Hindlimb muscle (tissue), 1 donor: ENCODE results near the gene UQCRC1. TPM values are rescaled to one million over a fixed set of nuclear protein-coding genes. Genes with fewer than 3 reads are reported as not detected.

Source experiments
- DNase-seq: peaks from one replicate; pipeline ENCODE4 v3.0.0-alpha.2; 2013
- polyA plus RNA-seq: library from polyadenylated mRNA; unstranded; fragments of 120-200 nt; gene quantifications from one replicate; pipeline ENCODE4 v1.2.1, GENCODE V29; 2013; ENCODE audit not compliant: insufficient read length

Gene UQCRC1
- polyA plus RNA-seq, 1 donor = 180 TPM

DNA sequence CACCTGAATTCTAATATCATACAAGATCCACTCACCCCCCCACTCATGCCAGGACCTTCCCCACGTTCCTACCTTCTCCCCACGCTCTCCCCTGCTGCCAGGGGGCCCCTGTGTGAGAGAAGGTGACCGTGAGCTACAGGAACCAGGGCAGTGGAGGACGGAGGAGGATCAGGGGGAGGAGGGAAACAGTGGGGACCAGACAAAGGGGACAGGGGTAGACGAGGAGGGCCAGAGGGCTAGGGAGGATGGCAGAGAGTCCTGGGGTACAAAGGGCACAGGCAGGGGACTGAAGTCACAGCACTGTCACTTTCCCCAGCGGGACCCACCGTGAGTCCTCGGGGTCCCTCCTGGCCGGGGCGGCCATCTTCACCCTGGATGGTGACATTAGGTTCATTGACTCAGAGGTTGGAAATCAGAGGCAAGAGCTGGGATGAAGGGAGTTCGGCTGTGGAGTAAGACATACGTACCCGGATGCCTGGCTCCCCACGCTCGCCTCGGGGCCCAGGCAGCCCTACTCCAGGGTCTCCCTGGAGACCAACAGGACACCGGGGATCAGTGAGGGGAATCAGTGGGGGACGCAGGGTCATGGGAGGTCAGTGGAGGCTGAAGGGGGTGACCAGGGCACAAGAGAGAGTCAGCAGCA lies 39.5 kb downstream of the UQCRC1 start:
- no peak for DNase-seq

DNA sequence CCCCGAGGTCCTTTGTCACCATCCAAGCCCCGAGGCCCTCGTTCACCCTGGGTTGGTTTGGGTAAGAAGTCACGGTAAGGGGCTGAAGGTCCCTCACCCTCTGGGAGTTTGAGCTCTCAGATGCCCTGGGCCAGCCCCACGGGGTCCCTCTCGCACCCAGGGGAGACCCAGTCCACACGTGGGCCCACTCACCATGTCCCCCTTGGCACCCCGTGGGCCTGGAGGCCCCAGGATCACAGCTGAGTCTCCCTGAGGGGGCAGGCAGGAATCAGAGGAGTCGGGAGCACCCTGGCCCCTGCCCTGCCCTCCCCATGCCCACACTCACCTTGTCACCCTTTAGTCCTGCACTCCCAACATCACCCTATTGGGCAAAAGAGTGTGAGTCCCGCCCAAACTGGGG lies 40.0 kb downstream of the UQCRC1 start:
- no peak for DNase-seq

DNA sequence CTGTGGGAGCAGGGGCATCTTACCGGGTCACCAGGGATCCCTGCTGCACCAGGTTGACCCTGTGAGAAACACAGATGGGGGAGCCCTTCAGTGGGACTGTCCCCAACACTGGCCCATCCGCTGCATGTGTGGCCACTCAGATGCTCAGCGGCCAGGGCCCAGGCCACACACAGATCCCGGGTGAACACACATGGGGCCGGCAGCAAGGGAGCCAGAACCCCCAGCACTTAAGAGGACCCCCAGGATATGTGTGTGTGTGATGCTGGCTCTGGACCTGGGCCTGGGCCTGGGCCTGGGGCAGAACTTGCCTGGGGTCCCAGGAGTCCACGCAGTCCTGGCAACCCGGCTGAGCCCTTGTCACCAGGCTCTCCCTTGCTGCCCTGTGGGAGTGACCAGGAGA lies 41.0 kb downstream of the UQCRC1 start:
- DNase-seq = no peak

DNA sequence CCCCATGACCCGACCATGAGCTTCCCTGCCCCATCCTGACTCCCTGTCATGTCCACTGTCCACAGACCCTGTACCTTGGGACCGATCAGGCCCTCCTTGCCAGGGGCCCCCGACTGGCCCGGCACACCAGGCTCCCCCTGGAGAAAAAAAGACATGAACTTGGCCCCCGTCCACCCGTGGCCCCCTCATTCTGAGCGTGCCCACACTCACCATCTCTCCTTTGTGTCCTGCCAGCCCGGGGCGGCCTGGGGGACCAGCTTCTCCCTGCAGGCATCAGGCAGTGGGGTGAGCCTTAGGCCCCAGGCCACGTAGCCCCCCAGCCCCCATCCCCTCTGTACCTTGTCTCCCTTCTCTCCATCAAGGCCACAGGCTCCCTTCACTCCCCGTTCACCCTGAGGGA lies 41.9 kb downstream of the UQCRC1 start:
- no peak for DNase-seq

DNA sequence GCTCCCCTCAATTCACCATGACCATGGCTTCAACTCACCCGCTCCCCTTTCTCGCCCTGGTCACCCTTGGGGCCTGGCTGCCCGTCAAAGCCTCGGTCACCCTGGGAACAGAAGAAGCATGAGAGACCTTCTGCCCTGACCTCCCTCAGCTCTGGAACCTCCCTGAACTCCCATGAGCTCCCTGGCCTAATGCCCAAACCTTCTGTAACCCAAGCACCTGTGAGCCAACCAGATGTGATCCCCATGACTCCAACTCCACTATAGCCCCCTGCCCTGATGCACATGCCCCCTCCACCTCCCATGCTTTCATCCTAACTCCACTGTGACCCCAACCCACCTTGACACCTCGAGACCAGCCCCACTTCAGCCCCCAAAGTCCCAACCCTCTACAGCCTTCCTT lies 42.4 kb downstream of the UQCRC1 start:
- no peak for DNase-seq

DNA sequence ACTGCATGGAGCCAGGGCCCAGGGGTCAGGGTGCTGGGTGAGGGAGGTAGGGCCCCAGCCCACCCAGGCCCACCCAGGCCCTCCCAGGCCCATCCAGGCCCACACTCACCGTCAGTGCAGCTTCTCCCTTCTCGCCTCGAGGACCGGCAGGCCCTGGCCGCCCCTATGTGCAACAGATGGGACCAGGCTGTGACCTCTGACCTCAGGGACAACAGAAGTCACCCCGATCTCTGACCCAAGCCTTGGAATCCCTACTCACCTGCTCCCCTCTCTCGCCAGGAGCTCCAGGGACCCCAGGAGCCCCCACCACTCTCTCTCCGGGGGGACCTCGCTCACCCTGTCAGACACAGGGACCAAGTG lies 43.1 kb downstream of the UQCRC1 start:
- no peak for DNase-seq

DNA sequence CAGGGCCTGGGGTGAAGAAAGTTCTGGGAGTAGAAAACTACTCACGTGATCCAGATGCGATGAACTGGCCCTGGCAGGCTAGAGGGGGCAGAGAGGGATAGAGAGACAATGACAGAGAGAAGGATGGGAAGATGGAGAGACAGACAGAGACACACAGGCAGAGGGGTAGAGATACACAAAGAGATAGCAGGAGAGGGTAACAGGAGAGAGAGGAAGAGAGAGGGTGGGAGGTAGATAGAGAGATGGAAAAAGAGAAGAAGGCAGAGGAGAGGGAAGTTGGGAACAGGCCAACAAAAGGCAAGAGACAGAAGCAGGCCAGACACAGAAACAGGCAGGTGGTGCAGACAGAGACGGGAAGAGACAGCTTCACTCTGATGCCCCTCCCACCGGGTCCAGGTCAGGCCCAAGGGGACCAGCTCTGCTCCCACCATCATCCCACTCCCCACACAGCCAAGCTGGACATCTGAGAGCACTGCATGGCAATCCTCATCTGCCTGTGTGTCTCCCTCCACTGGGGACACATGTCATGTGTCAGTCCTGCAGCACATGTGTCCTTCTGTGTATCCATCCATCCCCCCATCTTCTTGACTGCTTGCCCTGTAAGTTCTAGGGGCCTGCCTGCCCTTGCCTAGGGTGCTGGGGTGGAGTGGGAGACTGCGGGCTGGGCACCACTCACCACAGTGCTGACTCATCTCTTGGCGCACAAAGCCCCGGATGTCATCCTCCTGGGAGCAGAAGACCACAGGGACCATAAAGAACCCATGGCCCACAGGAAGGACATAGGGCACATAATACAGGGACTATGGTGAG lies 43.6 kb downstream of the UQCRC1 start:
- no peak for DNase-seq

DNA sequence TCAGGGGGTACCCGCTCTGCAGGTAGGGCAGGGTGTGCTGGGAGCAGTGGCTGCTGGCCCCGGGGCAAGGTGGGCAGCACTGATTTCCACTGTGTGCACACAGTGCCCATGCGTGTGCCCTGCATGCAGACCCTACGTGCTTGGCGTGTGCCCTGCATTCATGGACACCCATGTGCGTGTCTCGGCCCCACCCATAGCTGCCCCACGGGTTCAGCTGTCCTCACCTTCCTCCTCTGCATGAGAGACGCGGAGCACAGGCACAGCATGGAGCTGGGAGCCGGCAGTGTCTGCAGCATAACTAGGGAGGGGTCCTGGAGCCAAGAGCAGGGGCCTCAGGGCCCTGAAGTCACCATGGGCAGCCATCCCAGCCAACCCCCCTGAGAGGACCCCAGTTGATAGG lies 44.3 kb downstream of the UQCRC1 start:
- DNase-seq = no peak

DNA sequence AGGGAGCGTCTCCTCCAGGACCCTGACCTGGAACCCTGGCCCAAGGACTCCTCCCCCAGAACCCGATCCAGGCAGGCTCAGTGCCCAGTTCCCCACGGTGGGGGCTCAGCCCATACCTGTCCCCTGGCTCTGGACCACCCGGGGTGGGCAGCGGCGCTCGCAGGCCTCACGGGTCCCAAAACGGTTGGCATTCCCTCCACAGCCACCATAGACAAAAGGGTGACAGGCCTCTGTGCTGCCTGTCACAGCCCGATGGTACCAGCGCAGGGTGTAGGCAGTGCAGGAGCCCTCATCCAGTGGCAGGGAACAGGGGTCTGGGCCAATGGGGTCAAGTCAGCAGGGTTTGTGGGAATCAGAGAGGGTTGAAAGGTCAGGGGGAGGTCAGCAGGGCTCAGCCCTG lies 44.8 kb downstream of the UQCRC1 start:
- no peak for DNase-seq

DNA sequence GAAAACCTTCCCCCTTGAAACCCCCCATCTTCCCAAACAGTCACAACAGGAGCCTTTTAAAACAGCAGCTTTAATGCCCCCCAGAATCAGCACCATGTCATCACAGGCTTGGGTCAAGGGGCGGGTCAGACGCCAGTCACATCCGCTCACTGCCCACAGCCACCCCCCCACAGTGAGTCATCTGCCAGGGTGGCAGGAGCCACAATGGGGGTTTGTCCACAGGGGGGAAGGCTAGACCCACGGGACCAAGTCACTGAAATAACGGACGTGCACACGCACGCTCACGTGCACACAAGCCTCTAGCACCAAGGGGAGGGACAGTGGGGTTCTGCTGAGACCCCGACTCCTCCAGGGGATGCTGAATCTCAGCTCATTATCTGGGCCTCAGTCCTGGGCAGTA lies 45.4 kb downstream of the UQCRC1 start:
- DNase-seq = no peak

DNA sequence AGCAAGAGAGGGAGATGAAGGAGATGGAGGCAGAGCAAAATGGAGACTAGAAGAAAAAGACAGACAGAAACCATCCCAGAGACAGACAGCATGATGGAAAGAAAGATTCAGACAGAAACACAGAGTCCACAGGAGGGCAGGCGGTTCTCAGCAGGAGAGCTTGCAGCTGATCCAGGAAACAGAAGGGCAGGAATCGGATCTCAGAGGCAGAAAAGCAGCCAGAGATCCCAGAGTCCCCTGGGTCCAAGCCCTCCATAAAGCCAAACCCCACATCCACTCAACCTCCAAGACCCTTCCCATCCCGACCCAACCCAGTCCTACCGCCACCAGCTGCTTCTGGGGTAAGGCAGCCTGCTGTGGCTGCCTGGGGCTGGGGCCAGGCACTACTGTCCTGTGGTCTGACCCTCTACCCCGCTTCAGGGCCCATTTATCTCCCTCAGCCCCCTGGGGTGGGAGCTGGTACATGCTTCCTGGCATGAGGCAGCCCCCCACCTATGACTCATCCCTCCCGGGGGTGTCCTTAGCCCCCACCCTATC lies 46.0 kb downstream of the UQCRC1 start, which contains the start of gene UCN2:
TSS of gene UCN2 (minus strand) at position 400 of the 537 bp plus-strand sequence. CDS start 657 bp downstream, outside the sequence.
- no peak for DNase-seq

DNA sequence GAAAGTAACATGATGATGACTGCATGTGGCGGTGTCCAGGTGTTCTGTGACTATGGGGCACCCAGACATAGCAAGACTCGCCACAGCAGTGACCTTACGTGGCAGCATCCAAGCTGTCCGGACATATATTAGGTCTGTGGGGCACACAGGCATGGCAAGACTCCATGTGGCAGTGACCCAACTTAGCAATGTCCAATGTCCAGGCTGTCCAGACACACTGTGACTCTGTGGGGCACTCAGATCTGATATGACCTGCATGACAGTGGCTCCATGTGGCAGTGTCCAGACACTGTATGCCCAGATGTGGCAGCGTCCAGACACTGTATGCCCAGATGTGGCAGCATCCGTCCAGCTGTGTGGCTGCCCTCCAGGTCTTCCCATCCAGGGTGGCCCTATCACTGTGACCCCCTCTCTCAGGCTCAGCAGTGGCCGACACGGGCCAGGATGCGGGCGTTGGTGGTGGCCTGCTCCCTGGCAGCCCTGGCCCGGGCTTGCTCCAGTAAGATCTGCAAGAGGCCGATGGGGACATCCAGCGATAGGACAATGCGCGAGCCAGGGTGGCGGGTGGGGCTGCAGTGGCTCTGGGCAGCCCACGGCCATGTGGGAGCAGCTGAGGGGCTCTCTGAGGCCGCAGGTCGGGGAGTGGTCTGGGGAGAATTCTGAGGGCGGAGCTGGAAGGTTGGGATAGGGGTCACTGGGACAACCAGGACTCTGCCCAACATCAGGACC lies 46.9 kb downstream of the UQCRC1 start:
- DNase-seq = no peak

DNA sequence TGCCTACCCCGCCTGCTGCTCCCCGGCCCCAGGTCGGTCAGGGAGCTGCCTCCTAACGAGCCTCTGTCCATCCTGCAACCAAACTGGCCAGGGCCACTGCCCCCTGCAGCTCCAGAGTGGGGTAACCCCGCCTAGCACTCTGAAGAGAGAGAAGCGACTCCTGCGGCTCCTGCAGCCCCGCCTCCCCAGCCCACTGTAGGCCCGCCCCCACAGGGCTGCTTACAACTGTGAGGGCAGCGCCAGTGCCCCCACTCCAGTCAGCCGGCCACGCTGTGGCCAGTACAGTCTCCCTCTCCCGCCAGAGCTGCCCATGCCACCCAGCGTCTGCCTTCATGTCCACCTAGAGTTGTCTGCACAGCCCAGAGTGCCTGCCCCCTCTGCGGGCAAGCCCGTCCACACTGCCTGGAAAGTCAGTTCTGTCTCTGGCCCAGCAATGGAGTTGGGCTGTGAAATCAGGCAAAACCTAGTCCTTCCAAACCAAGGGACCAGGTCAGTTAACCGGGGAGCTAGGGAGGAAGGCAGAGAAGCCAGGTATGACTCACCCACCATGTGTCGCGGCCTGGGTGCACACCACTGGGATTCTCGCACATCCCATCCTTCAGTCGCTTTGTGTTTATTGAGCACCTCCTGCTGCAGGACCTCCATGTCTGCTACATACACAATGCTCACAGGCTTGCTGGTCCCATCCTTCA lies 48.3 kb downstream of the UQCRC1 start:
- DNase-seq = no peak

DNA sequence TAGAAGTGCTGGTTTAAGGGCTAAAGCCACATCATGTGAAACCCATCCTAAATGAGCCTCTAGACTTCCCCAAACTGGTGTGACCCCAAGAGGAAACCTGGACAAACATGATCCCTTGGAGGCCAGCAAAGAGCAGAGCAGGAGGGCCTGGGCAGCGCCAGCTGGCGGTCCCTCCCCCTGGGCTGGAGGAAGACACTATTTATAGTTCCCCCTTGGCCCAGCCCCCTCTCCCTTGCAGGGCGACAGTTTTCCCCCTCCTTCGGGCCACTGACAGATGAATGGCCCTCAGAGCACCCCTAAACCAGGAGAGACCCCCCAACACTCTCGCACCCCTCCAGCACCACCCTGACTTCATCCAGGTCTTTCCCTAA lies 48.8 kb downstream of the UQCRC1 start:
- DNase-seq = peak; percentile 50

DNA sequence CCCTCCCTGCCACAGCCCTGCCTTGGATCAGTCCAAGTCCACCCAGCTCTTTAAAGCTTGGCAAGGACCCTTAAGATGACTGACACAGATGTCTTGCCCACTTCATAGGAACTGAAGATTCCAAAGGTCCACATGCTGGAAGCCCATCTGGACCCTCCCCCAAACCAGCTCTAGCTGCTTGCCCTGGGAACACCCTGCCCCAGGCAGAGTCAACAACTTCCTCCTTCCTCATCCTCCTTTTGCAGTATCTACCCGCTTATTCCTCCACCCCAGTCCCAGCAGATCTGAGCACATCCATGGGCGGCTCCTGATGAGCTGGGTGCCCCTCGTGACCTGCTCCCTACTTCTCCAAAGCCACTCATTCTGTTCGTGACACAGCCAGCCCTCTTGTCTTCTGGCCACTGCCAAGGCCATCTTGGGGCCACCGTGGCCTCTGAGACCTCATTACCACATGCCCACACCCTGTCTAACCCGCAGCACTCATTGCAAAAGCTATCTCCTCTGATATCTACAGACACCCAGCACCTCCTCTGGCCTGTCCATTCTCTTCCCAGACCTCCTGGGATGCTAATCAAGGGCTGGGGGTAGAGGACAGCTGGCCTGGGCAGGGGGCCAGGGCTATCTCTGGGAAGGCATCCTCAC lies 50.8 kb downstream of the UQCRC1 start:
- DNase-seq = no peak

DNA sequence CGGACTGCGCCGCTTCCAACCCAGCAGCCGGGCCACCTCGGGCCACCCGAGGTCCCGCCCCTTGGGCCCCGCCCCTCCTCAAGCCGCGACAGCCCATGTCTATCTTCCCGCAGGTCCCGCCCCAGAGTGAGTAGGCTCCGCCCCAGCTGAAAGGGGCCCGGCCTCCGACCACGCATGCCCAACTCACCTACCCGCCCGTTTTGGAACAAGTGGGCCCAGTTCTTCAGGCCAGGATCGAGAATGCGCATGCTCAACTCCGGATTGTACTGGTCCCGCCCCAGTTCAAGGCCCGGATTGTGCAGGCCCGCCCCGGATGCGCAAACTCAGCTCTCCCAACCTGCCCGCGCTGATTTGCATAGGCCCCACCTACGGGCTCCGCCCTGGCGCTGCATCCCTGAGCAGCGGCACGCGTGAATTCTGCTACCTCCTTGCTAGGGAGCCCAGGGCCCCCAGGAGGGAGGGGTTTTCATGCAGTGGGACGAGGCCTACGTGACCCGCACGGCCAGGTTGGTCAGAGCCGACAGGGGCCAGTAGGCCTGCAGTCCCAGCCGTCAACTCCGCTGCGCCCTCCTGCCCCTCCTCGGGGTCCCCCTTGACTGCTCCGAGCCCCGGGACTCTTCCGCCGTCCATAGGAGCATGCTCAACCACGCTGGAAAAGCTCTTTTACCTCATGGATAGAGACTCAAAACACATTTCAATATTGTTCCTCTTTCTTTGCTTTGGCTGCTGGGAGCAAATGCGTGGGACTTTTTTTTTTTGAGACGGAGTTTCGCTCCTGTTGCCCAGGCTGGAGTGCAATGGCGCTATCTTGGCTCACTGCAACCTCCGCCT lies 52.4 kb downstream of the UQCRC1 start, which contains the start of gene PFKFB4:
TSS of gene PFKFB4 (minus strand) at position 8 of the 831 bp plus-strand sequence. CDS start 26 bp downstream, outside the sequence.
- DNase-seq = peak; percentile 98

DNA sequence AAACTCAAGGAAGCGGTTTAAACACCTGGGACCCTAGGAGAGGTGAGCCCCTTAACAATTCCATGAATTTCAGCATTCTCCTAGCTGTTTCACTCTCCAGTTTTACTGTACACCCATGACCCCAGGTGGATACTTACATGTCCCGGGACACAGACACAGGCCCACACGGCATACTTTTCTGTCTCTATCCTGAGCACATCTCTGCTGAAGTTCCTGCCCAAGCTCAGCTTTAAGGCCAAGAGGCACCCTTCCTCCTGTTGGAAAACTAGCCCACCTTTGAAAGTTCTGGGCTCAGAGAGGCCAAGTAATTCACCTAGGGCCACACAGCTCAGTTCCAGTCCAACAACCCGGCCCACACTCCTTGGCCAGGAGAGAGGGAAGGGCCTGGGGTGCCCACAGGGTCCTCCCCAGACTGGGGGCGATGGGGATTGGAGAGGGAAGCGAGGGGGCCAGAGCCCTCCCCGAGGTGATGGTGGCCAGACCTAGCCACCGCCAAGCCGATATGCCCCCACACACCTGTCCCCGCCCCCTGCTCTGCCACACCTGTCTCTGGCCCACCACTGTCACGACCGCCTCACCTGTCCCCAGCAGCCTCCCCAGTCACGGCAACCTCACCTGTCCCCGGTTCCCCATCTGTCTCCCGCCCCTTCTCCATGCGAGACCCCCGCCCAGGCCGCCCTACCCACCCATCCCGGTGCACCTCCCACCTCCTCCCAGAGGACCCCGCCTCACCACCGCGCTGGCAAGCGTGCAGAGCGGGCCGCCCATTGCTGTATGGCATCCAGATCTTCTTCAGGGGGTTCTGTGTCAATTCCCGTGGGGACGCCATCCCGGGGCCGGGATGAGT lies 53.3 kb downstream of the UQCRC1 start:
- DNase-seq = no peak

DNA sequence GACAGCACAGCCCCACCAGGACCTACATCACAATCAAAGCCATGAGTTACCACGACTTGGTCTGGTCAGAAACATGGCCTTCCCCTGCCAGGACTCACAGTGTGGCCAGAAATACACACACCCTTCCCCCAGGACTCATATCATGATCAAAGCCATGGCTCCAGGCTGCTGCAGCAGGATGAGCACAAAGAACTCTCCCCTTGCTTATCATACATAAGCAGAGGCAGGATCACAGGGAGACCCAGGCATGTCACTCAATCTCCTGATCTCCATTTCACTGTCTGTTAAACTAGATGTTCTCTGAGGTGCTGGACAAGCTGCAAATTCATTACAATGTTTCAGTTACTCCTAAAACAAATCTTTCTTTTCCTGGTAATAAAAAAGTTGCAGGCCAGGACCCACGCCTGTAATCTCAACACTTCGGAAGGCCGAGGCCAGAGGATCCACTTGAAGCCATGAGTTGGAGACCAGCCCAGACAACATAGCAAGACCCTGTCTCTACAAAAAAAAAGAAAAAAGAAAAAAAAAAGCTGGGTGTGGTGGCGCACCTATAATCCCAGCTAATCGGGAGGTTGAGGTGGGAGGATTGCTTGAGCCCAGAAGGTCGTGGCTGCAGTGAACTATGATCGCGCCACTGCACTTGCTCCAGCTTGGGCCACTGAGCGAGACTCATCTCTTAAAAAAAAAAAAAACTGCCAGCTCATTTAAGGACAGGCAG lies 54.1 kb downstream of the UQCRC1 start:
- no peak for DNase-seq
